Endothelial cell of umbilical vein (primary cell): ENCODE results near the gene ITPR2. TPM values are rescaled to one million over a fixed set of nuclear protein-coding genes. Genes with fewer than 3 reads are reported as not detected.

Experiments used
- BruUV-seq: library from RNA; stranded (reverse); fragments of 400-500 nt; replicated peaks from 2 replicates; lab custom pipeline; 2021; lab: Mats Ljungman, UMichigan
- CTCF ChIA-PET: fragments of 300-600, 350-600 bp; sonication (Branson Sonifier 250); formaldehyde crosslinking; loops from one replicate; lab custom pipeline; 2021; ENCODE audit warnings: antibody characterized with exemption, inconsistent platforms; lab: Charles Lee
- POLR2A ChIA-PET: fragments of 300-600, 350-600 bp; sonication (Branson Sonifier 250); formaldehyde crosslinking; loops from one replicate; lab custom pipeline; 2021; ENCODE audit warnings: antibody characterized with exemption, inconsistent platforms; lab: Charles Lee
- DNase-seq: peaks from one replicate; pipeline ENCODE4 v3.0.0-alpha.2; 2011; ENCODE audit warnings: low read depth, low spot score
- FAIRE-seq: peaks from 2 replicates; lab custom pipeline; 2011; peaks lifted over from hg19 to GRCh38; lab: Jason Lieb, UNC
- H2AFZ ChIP-seq: 2 replicates; pipeline ENCODE4 v1.6.0; 2012; ENCODE audit warnings: low read depth, low read length, control low read depth, inconsistent platforms
- H3K27ac ChIP-seq: 2 replicates; pipeline ENCODE4 v1.5.1; 2011; ENCODE audit warnings: low read depth, mild to moderate bottlenecking, control low read depth, low read length, moderate library complexity; ENCODE audit not compliant: insufficient read depth
- H3K27me3 ChIP-seq, 2 experiments: 2 replicates each; pipeline versions ENCODE4 v1.6.0 to v1.6.1; 2011; ENCODE audit warnings: low read length in 2 of 2, mixed read lengths in 1 of 2; ENCODE audit not compliant: control insufficient read depth in 2 of 2, insufficient read depth in 2 of 2
- H3K36me3 ChIP-seq, 2 experiments: 2 replicates in 1 of 2; 3 replicates in 1 of 2; pipeline ENCODE4 v1.5.1; 2011; ENCODE audit warnings: low read length in 2 of 2, mild to moderate bottlenecking in 1 of 2, moderate library complexity in 1 of 2; ENCODE audit not compliant: control insufficient read depth in 2 of 2, insufficient read depth in 2 of 2; ENCODE audit errors: extremely low read depth in 1 of 2
- H3K4me1 ChIP-seq: 3 replicates; pipeline ENCODE4 v1.5.1; 2011; ENCODE audit warnings: mild to moderate bottlenecking, low read length; ENCODE audit not compliant: control insufficient read depth, insufficient read depth; ENCODE audit errors: extremely low read depth
- H3K4me2 ChIP-seq: 2 replicates; pipeline ENCODE4 v1.6.1; 2011; ENCODE audit warnings: low read length, control low read depth, mixed read lengths; ENCODE audit not compliant: insufficient read depth
- H3K4me3 ChIP-seq, 3 experiments: fragments of 200-600 bp in 1 of 3; sonication (generic), shearing (Covaris generic) in 1 of 3; replicated peaks in 1 of 3; 2 replicates each; pipeline ENCODE4 v1.5.1; 2011 to 2016; ENCODE audit warnings: control low read depth in 3 of 3, low read length in 3 of 3, mild to moderate bottlenecking in 2 of 3, inconsistent platforms in 1 of 3, low read depth in 1 of 3, moderate library complexity in 1 of 3; ENCODE audit not compliant: insufficient read depth in 1 of 3
- H3K79me2 ChIP-seq: 2 replicates; pipeline ENCODE4 v1.6.0; 2012; ENCODE audit warnings: low read length, inconsistent platforms; ENCODE audit not compliant: control insufficient read depth, insufficient read depth
- H3K9ac ChIP-seq: replicated peaks from 2 replicates; pipeline ENCODE3; 2011; ENCODE audit warnings: low read length, control low read depth; ENCODE audit not compliant: insufficient read depth; ENCODE audit errors: extremely low read depth
- H3K9me1 ChIP-seq: replicated peaks from 3 replicates; pipeline ENCODE4 v1.6.0; 2011; ENCODE audit warnings: mild to moderate bottlenecking, low read length; ENCODE audit not compliant: control insufficient read depth, insufficient read depth; ENCODE audit errors: extremely low read depth
- H3K9me3 ChIP-seq: replicated peaks from 2 replicates; pipeline ENCODE4 v1.5.1; 2012; ENCODE audit warnings: low read length, inconsistent platforms; ENCODE audit not compliant: control insufficient read depth, insufficient read depth
- H4K20me1 ChIP-seq: replicated peaks from 2 replicates; pipeline ENCODE3; 2011; ENCODE audit warnings: mild to moderate bottlenecking, low read length; ENCODE audit not compliant: control insufficient read depth, insufficient read depth; ENCODE audit errors: extremely low read depth
- EZH2 ChIP-seq: IDR thresholded peaks from 2 replicates; pipeline ENCODE4 v1.6.1; 2012; ENCODE audit warnings: borderline replicate concordance, low read depth, mild to moderate bottlenecking, moderate library complexity, low read length, inconsistent platforms; ENCODE audit not compliant: severe bottlenecking
- FOS ChIP-seq: IDR thresholded peaks from 2 replicates; pipeline ENCODE4 v1.6.1; 2011; ENCODE audit warnings: mild to moderate bottlenecking, low read length, moderate library complexity, borderline replicate concordance; ENCODE audit not compliant: insufficient read depth
- GATA2 ChIP-seq: IDR thresholded peaks from 2 replicates; pipeline ENCODE4 v1.7.0; 2011; ENCODE audit warnings: low read depth, mild to moderate bottlenecking, moderate library complexity, mixed read lengths, low read length; ENCODE audit not compliant: insufficient read length, insufficient read depth
- MAX ChIP-seq: IDR thresholded peaks from 2 replicates; pipeline ENCODE4 v1.6.1; 2011; ENCODE audit not compliant: insufficient read depth, insufficient read length
- MYC ChIP-seq: IDR thresholded peaks from one replicate; pipeline ENCODE4 v1.6.1; 2011; ENCODE audit warnings: mild to moderate bottlenecking, low read depth, low read length
- POLR2A ChIP-seq: IDR thresholded peaks from 2 replicates; pipeline ENCODE4 v1.6.1; 2012; ENCODE audit warnings: low read depth, mild to moderate bottlenecking, control low read depth, low read length
- POLR2AphosphoS5 ChIP-seq: IDR thresholded peaks from 2 replicates; pipeline ENCODE4 v1.6.1; 2012; ENCODE audit warnings: low read depth, mild to moderate bottlenecking, control low read depth, low read length, moderate library complexity; ENCODE audit not compliant: insufficient read depth
- dilution Hi-C: fragments of 300-500 bp; cut with MboI; formaldehyde crosslinking; loops from one replicate; pipeline ENCODE4 v1.15.0; 2019; ENCODE audit warnings: low sequenced_read_pairs; ENCODE audit not compliant: extremely low pct_ligation_motif_present
- intact Hi-C: fragments of 100-400 bp; cut with micrococcal nuclease; formaldehyde crosslinking; loops from one replicate; pipeline ENCODE4 v1.10.0; 2022
- polyA plus RNA-seq, 4 experiments: library from polyadenylated mRNA; depleted of rRNA in 3 of 4; stranded (reverse) in 3 of 4; unstranded in 1 of 4; fragments of >200 nt; gene quantifications; 2 replicates each; pipeline versions ENCODE4 v1.2.1 to v1.2.3, GENCODE V29; 2011 to 2012; ENCODE audit warnings: missing spikeins in 1 of 4
- total RNA-seq: library from RNA; stranded (reverse); gene quantifications from 2 replicates; pipeline ENCODE4 v1.2.3, GENCODE V29; 2021
- TF ChIP-seq, protein P1 (sequence below), 2 donors: IDR thresholded peaks; 1 replicate in 1 of 2; 2 replicates in 1 of 2; pipeline ENCODE4 v1.5.1; 2011; ENCODE audit warnings: low read length in 2 of 2, mild to moderate bottlenecking in 2 of 2, moderate library complexity in 2 of 2, control low read depth in 1 of 2, inconsistent platforms in 1 of 2, low read depth in 1 of 2; ENCODE audit not compliant: insufficient read depth in 1 of 2; ENCODE audit errors: extremely low read depth in 1 of 2

ITPR2 gene
- total and polyA plus RNA-seq, 2 donors (not counting 3 experiments of a cell fraction or from before 2014, with no cell fraction given), result 16.2 to 86.8 TPM

- no peak for TF ChIP-seq MYC
- TF ChIP-seq POLR2A, result no peak
- TF ChIP-seq MAX, result no peak
- no peak for TF ChIP-seq EZH2
- TF ChIP-seq, protein P1, sequence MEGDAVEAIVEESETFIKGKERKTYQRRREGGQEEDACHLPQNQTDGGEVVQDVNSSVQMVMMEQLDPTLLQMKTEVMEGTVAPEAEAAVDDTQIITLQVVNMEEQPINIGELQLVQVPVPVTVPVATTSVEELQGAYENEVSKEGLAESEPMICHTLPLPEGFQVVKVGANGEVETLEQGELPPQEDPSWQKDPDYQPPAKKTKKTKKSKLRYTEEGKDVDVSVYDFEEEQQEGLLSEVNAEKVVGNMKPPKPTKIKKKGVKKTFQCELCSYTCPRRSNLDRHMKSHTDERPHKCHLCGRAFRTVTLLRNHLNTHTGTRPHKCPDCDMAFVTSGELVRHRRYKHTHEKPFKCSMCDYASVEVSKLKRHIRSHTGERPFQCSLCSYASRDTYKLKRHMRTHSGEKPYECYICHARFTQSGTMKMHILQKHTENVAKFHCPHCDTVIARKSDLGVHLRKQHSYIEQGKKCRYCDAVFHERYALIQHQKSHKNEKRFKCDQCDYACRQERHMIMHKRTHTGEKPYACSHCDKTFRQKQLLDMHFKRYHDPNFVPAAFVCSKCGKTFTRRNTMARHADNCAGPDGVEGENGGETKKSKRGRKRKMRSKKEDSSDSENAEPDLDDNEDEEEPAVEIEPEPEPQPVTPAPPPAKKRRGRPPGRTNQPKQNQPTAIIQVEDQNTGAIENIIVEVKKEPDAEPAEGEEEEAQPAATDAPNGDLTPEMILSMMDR (IDR thresholded peaks at IDR 0.05; ENCODE audit: extremely low read depth in 1 of 2, insufficient read depth in 1 of 2, low read depth in 1 of 2, low read length in 2 of 2), result no peak
- no peak for TF ChIP-seq GATA2
- no peak for TF ChIP-seq POLR2AphosphoS5
- TF ChIP-seq FOS, result no peak
- H3K4me1 ChIP-seq, result peaks cover 32% of the 10 kb centered on the region
- H3K9ac ChIP-seq, result no peak overlapping the region
- ChIA-PET CTCF (interaction anchor here (1.0 to 2.0 kb wide), 2 partner anchors 75 to 181 kb away, joined by 3 to 9 read pairs; no protein-coding TSS in a partner anchor), POLR2A (no interaction called here)
- no peaks in the 10 kb centered on the region for H3K79me2 ChIP-seq
- H3K27ac ChIP-seq, result no peak overlapping the region
- intact Hi-C loops (loop anchor here (5.0 to 10.0 kb wide), 2 partner anchors 183 to 311 kb away; partner anchors contain the start of gene TM7SF3), dilution Hi-C loops (no loop called here)
- no TSS peak for BruUV-seq
- H3K4me3 ChIP-seq, result no peak overlapping the region
- no peaks in the 10 kb centered on the region for H3K27me3 ChIP-seq
- H2AFZ ChIP-seq, result no peak overlapping the region
- no peaks in the 10 kb centered on the region for H3K36me3 ChIP-seq
- DNase-seq, result peak; percentile 71
- H3K9me1 ChIP-seq, result no peaks in the 10 kb centered on the region
- H3K9me3 ChIP-seq, result no peaks in the 10 kb centered on the region
- H4K20me1 ChIP-seq, result no peaks in the 10 kb centered on the region
- peak; percentile 26 for FAIRE-seq
- H3K4me2 ChIP-seq, result no peak overlapping the region
Observed at GRCh38 chr12:26704214-26704613, 128.8 kb downstream of the ITPR2 start.
